NCI-H1694 (cell line): ENCODE results near the gene CEP104.

Experiments
- DNase-seq: peaks from one replicate; lab custom pipeline; 2025; lab: John Stamatoyannopoulos, UW

The CEP104 gene

DNA sequence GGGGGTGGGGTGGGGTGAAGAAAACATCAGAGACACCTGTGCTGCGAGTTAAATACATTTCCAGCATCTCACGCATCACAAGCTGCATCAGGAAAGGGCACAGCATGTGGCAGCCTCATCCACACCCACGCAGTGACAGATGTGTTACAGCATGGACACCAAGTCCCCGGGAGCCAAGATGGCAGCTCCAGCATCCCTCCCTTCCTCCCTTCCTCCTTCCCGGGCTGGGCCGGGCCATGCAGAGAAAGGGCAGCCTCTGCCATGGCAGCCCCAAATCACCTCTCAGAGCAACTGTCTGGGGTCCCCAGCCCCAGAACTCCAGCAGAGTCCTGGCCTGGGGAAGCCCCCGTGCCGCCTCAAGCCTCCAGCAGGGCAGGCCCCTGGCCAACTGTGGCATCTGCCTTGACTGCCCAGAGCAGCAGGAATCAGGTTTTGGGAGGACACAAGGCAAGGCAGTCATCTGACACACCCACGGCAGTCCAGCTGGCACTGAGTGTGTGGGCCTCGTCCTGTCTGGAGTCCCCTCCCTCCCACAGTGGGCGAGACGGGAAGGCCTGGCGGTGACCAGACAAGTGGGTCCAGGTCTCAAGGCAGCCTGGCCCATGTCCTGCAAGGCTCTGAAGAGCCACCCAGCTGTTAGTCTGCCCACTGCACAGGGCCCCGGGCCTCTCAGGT lies 78.3 kb downstream of the CEP104 start:
- no peak for DNase-seq

- no peak for DNase-seq
These were observed 79.1 kb downstream of the CEP104 start for GRCh38 chr1:3777647-3778589.

- DNase-seq = no peak
These were observed 79.9 kb downstream of the CEP104 start for GRCh38 chr1:3777078-3777547.

GRCh38 chr1:3776231-3776961 lies 80.6 kb downstream of the CEP104 start:
- DNase-seq = no peak

GRCh38 chr1:3775490-3776230 lies 81.4 kb downstream of the CEP104 start:
- DNase-seq = no peak

DNA sequence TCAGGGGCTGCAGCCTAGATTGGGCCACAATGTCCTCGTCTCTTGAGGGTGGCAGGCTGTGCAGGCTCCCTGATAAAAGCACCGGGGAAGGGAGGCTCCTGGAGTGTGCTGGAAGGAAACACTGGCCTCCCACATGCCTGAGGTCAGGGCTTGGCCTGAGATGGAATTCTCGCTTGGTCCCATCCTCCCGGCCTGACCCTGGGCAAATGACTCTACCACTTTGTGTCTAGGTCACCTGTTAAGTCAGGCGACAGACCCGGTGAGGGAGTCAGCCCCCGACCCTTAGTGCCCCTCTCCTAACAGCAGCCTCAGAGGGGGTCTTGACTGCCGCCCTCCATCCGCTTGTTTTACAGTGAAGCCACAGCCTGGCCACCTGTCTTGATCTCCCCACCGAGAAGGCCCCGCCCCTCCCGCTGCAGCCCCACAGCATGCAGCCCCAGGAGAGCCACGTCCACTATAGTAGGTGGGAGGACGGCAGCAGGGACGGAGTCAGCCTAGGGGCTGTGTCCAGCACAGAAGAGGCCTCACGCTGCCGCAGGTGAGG lies 82.0 kb downstream of the CEP104 start:
- no peak for DNase-seq

- no peak for DNase-seq
These were observed 82.6 kb downstream of the CEP104 start for GRCh38 chr1:3774276-3774945.

- no peak for DNase-seq
These were observed 83.3 kb downstream of the CEP104 start for GRCh38 chr1:3773572-3774275.

DNA sequence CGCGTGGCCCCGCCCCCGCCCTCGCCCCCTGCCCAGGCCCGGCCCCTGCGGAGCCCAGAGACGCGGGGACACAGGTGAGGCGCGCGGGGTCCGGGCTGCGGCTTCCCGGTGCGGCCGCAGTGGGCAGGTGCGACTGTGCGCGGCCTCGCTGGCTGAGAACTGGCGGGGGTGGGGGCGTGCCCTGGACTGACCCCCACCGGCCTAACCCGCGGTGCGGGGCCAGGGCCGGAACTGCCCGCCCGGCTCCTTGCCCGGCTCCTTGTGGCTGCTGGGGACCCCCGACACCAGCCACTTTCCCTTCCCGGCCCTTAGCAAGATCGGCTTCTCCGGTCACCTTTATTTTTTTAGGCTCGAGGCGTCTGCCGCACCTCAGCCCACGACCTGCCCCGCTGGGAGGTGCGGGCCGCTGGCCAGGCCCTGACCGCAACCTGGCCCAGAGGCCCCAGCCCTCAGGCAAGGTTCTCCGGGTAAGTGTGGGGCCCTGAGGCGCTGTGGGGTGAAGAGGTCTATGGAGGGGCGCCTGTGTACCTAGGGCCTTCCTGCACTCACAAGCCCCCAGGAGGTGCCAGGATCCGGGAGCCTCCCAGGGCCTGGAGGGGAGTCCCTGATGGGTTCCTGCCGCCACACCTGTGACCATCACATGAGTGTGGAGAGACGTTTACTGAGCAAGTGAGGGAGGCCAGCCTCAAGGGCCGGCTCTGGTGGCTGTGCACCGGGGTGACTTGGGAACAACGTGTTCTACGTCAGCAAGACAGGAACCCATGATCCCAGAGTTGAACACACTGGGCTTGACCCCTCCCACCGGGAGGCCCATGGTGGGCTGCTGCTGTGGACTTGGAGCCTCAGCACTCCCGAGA lies 84.1 kb downstream of the CEP104 start, which contains the start of gene SMIM1:
Gene SMIM1 (plus strand): TSS at position 35 of the 857 bp plus-strand sequence. CDS start 2,625 bp downstream, outside the sequence.
- no peak for DNase-seq

GRCh38 chr1:3772027-3772714 lies 84.8 kb downstream of the CEP104 start:
- no peak for DNase-seq

DNA sequence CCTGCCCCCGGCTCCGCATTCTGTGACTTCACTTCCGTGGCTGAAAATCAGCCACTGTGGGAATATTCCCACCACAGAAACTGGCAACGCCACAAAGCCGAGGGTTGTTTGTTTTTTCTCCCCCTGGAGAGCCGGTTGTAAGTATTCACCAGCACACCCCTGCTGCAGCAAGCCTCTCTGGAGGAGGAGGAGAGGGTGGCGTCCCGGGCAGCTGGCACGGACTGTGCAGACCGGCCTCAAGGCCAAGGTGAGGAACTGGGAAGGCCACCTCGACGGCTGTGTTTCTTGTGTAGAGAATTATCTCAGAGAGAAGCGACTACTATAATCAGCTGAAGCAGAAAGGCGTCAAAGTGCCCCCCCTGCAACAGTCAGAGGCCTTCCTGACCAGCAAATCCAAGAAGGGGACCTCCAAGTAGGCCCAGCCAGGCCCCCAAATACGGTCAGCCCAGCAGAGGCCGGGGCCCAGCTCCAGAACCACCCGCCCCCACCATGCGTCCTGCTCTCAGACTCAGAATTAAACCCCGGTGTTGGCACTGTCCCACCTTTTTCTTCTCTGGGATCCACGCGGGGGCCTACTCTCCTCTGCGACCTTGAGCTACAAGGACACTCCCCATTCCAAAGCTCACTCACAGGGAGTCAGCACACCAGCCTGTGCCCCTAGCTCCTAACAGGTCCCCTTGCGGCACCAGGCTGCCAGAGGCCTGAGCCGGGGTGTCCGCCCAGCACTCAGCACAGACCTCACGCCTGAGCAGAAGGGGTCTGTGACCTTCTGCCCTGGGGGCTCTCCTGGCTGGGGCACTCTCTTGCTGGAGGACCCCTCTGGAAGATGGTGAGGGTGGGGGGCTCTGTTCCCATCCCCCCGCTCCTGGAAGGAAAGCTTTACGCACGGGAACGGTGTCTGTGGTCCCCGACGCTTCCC lies 85.6 kb downstream of the CEP104 start:
- DNase-seq = no peak

DNA sequence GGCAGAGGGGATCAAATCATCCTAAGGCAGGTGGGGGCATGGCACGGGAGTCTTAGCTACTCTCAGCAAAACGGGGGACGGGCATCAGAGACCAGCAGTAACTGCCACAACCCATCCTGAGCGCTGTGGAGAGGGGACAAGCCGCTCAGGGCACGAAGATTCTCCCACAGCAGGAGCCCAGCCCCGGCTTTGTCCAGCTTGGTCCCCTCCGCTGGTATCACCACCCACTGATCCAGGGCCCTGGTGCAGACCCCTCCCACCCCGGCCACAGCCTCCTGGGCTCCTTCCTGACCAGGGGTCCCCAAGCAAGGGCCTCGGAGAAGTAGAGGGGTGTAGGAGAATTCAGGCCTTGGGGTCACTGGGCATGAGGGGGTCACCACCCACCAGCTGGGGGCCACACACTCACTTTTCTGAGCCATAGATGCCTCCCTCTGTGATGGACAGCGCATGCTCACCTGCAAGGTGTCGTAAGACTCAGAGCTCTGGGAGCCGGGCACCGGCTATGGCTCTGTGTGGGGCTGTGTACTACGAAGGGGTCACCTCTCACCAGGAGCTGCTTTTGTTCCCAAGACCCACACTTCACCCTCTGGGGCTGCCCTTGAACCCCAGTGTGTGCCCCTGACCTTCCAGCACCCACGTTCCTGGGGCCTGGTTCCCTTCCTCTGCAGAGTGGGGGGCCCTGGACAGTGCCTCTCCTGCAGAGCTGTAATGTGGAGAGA lies 86.8 kb downstream of the CEP104 start:
- DNase-seq = no peak

DNA sequence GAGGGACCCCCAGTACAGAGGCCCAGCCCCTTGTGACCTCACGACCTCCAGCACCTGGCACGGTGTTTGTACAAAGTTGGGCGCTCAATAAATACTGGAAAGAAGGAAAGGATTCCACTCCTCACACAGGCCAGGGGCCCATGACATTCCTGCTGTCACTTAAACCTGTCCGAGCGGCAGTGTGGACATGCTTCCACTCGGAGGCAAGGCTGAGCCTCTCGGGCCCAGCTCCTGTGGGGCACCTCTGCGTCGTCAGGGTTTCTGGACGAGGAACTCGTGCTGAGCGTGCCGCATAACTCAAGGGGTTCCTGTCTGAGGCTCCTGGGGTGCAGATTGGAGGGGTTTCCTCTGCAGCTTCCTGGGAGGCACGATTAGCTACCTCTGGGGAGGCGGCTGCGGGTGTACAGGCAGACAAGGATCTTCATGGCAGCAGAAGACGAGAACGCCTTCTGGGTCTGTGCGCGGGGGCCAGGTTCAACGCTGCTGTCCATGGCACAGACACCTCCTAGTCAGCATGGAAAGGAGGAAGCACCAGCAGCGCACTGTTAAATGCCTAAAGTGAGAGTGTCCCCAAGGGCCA lies 88.1 kb downstream of the CEP104 start:
- no peak for DNase-seq

DNA sequence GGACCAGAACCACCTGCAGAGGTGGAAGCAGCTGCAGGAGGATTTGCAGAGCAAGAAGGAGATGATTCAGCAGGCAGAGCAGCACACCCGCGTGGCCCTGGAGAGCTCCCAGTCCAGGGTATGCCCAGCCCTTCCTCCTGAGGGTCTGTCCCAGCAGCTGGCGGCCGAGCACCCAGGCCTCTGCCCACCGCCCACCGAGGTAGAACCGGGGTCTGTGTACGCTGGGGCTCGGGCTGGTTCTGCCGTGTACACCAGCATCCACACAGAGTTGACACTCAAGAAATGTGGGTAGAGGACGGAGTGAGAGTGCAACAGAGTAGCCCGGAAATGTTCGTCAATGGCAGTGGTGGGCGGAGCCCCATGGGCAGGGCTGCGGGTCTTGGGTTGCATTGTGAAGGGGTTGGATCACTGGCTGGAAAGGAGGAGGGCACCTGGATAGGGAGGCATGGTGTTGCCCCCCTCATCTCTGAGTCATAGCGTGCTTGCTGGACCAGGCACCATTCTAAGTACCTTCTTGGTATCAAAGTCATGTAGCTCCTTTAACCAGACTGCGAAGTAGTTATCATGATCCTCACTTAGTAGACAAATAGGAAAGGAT lies 89.6 kb downstream of the CEP104 start:
- DNase-seq = no peak

DNA sequence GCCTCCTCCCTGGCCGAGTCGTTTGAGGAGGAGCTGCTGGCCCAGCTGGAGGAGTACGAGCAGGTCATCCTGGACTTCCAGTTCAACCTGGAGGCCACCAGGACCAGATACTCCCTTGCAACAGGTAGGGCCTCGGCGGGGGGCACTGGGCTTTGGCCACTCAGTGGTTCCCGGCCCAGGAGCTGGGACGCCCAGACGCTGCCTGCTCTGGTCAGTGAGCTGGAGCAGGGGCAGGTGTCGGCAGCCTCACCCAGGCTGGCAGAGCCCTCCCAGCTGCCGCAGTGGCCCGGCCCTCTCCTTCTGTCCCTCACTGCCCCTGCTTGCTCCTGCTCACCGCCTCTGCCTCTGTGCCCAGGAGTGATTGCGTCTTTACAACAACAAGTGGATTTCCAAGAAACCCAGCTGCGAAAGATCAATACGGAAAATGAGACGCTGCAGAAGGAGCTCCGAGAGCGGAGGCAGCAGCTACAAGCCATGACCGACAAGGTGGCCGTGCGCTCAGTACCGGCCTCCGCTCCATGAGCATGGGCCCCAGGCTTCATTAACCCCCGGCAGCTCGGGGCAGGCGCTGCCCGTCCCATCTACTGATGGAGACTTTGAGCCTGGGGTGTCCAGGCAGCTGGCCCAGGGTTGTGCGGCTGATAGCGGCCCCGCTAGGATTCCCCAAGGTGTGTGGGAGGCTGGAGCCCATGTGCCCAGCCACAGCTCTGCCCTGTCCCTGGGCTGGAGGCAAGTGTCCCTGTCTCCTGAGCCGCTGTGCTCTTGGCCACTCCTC lies 93.5 kb downstream of the CEP104 start:
- DNase-seq = no peak
